Esophagus squamous epithelium (tissue), 5 donors: Measurements from ENCODE around the gene SAMD7. TPM values are rescaled to one million over a fixed set of nuclear protein-coding genes. Genes with fewer than 3 reads are reported as not detected.

ENCODE experiments used
- DNase-seq: peaks from one replicate; lab custom pipeline; 2025; lab: John Stamatoyannopoulos, UW
- H3K27ac ChIP-seq, 4 donors: fragments of 200-600 bp; sonication (generic); one replicate each; pipeline ENCODE4 v1.5.1; 2016 to 2019; ENCODE audit warnings: mild to moderate bottlenecking in 1 of 4
- H3K27me3 ChIP-seq, 4 donors: fragments of 200-600 bp; sonication (generic); 1 replicate in 3 of 4; 2 replicates in 1 of 4; pipeline versions ENCODE4 v1.5.1 to v1.6.0; 2017 to 2021; ENCODE audit warnings: antibody characterized with exemption in 1 of 4
- H3K36me3 ChIP-seq, 3 donors: fragments of 200-600 bp; sonication (generic); one replicate each; pipeline ENCODE4 v1.5.1; 2016 to 2019
- H3K4me1 ChIP-seq, 3 donors: fragments of 200-600 bp; sonication (generic); one replicate each; pipeline ENCODE4 v1.5.1; 2017 to 2019
- H3K4me3 ChIP-seq, 4 donors: fragments of 200-600 bp; sonication (generic); 1 replicate in 3 of 4; 2 replicates in 1 of 4; pipeline ENCODE4 v1.5.1; 2016 to 2019; ENCODE audit warnings: mild to moderate bottlenecking in 2 of 4, moderate library complexity in 1 of 4
- H3K9me3 ChIP-seq, 3 donors: fragments of 200-600 bp; sonication (generic); one replicate each; pipeline ENCODE4 v1.5.1; 2016 to 2019
- POLR2A ChIP-seq, 4 donors: fragments of 450-650 bp; IDR thresholded peaks; one replicate each; pipeline ENCODE4 v1.6.1; 2017; ENCODE audit warnings: antibody characterized with exemption in 4 of 4, mild to moderate bottlenecking in 4 of 4, moderate library complexity in 3 of 4
- WGBS, 2 donors: methylation state at CpG; one replicate each; pipeline ENCODE4 v1.1.5; 2018; 5-methylcytosine and 5-hydroxymethylcytosine counted together
- intact Hi-C: fragments of 100-400 bp; cut with DNase I; formaldehyde crosslinking; loops from one replicate; pipeline ENCODE4 v1.15.0; 2022
- total RNA-seq, 4 donors: library from RNA; depleted of rRNA; stranded (reverse); fragments of >200 nt; gene quantifications; one replicate each; pipeline ENCODE4 v1.1.0, GENCODE V29; 2016
- TF ChIP-seq, protein P1 (sequence below), 6 experiments: fragments of 450-650 bp in 4 of 6; fragments of 200-600 bp in 2 of 6; sonication (generic) in 2 of 6; IDR thresholded peaks; one replicate each; pipeline ENCODE4 v1.5.1; 2016 to 2019; ENCODE audit warnings: antibody characterized with exemption in 6 of 6, mild to moderate bottlenecking in 4 of 6, moderate library complexity in 4 of 6
- donor health status: DM: yes; HTN: yes; CAD: no.

Gene SAMD7
- total RNA-seq, 4 donors from 2014 or later = not detected

DNA sequence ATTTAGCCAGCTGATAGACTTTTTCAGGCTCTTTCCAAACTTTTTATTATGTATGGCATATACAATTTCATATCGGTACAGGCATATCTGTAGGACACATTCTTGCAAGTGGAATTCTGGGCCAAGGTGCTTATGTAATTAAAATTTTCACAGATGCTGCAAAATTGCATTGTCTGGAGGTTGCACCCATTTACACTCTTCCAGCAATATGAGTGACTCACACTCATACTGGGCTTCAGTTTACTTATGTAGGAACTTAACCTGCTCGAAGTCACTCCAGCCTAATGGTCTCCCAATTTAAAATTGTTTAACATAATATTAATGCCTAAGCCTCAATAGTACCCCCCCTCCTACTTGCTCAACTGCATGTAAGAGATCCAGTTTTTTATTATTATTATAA is 44.0 kb downstream of the SAMD7 start:
- no peaks in the 10 kb centered on the region for H3K36me3 ChIP-seq
- DNase-seq = no peak
- H3K9me3 ChIP-seq = no peaks in the 10 kb centered on the region
- peaks cover 0 to 14% (median 0%) of the 10 kb centered on the region in 4 donors for H3K27me3 ChIP-seq
- H3K4me3 ChIP-seq = no peak overlapping the region
- H3K27ac ChIP-seq = no peak overlapping the region
- intact Hi-C loops = no loop called here
- no peak for TF ChIP-seq POLR2A (IDR thresholded peaks at IDR 0.05)
- TF ChIP-seq, protein P1, sequence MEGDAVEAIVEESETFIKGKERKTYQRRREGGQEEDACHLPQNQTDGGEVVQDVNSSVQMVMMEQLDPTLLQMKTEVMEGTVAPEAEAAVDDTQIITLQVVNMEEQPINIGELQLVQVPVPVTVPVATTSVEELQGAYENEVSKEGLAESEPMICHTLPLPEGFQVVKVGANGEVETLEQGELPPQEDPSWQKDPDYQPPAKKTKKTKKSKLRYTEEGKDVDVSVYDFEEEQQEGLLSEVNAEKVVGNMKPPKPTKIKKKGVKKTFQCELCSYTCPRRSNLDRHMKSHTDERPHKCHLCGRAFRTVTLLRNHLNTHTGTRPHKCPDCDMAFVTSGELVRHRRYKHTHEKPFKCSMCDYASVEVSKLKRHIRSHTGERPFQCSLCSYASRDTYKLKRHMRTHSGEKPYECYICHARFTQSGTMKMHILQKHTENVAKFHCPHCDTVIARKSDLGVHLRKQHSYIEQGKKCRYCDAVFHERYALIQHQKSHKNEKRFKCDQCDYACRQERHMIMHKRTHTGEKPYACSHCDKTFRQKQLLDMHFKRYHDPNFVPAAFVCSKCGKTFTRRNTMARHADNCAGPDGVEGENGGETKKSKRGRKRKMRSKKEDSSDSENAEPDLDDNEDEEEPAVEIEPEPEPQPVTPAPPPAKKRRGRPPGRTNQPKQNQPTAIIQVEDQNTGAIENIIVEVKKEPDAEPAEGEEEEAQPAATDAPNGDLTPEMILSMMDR (IDR thresholded peaks at IDR 0.05) = no peak
- no peaks in the 10 kb centered on the region for H3K4me1 ChIP-seq
- 70 to 76% methylated on average over 2 of the region's 2 CpGs for WGBS, 2 donors

DNA sequence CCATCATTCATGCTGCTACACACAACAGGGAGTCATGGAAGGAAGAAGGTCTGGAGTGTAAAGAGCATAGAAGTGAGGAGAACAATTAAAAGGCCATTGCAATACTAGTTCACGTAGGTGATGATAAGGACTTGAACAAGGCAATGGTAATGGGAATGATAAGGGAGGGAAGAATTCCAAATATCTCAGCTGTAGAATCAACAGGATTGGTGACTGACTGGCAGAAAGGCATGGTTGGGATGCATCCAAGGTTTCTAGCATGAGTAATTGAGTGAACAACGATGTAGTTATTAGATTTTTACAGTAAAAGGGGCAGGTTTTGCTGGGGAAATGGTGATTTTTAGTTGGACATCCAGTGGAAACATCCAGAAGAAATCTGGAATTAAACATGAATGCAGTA is 52.8 kb downstream of the SAMD7 start:
- Histone ChIP-seq H3K27ac (no peak overlapping the region), H3K27me3 (peaks cover 0 to 12% (median 0%) of the 10 kb centered on the region in 4 donors), H3K4me3 (no peak overlapping the region), H3K4me1 (peaks cover 4 to 25% (median 6%) of the 10 kb centered on the region in 3 donors), H3K9me3 (no peaks in the 10 kb centered on the region), H3K36me3 (no peaks in the 10 kb centered on the region)
- DNase-seq = no peak
- 44 to 80% methylated on average over 2 of the region's 2 CpGs for WGBS, 2 donors
- intact Hi-C loops = no loop called here
- TF ChIP-seq POLR2A (IDR thresholded peaks at IDR 0.05) = no peak
- TF ChIP-seq, protein P1 (IDR thresholded peaks at IDR 0.05) = no peak

DNA sequence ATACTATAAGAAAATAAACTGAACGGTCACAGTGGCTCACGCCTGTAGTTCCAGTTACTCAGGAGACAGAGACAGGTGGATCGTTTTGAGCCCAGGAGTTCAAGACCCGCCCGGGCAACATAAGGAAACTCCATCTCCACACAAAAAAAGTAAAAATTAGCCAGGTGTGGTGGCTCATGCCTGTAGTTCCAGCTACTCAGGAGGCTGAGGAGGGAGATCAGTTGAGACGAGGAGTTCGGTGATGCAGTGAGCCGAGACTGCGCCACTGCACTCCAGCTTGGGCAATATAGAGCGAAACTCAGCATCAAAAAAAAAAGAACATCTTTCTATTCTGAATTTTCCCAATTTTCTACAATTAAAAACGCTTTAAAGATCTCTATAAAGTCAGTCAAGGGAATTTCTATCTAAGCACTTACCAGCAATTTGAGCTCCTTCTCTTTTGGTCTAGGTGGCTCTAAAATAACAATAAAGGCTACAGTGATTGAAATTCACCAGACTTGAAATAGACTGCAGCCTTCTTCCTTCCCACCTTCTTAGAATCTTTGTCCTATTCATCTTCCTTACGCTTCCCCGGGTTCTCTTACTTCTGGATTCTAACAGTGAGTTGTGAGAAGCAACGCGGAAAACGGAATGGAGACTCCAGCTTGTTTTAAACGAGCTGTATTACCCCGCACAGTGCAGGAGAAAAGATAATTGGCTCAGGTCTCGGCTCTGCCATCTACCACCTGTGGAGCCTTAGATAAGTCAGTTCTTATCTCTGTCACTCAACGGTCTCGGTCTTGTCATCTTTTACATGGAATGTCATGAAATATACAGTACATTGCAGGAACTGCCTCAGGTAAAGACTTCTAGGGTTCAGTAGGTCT is 54.4 kb downstream of the SAMD7 start:
- Histone ChIP-seq H3K4me3 (peak overlapping the region; percentile 77 to 98 (median 88)), H3K9me3 (no peaks in the 10 kb centered on the region), H3K36me3 (peaks cover 0 to 6% (median 0%) of the 10 kb centered on the region in 3 donors), H3K4me1 (peaks cover 4 to 39% (median 6%) of the 10 kb centered on the region in 3 donors), H3K27me3 (peaks cover 0 to 7% (median 0%) of the 10 kb centered on the region in 4 donors), H3K27ac (peak overlapping the region; percentile 91 to 97 (median 96))
- DNase-seq = no peak
- no peak for TF ChIP-seq POLR2A (IDR thresholded peaks at IDR 0.05)
- TF ChIP-seq, protein P1 (IDR thresholded peaks at IDR 0.05) = no peak
- intact Hi-C loops = no loop called here
- WGBS, 2 donors = 50 to 61% methylated on average over 20 to 21 of the region's 21 CpGs

DNA sequence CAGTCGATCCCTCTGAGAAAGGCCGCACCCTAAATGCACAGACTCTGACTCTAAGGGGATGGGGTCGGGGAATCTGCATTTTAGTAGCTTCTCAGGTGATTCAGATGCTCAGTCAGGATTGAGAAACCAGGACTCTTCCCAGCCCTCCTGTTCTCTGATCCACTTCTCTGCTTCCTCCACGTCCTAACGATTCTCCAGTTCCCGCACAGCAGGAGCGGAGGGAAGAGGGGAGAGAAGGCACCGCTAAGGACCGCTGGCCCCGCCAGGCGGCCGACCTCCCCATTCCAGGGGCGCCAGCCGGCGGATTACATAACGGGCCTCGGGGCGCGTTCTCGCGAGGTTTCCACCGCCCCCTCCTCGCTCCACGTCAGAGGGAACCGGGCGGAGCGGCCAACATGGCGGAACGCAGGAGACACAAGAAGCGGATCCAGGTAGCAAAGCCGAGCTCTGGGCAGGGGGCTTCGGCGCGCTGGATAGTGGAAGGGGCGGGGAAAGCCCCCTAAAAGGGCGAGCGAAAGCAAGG is 55.1 kb downstream of the SAMD7 start, which contains the start of gene SEC62:
Gene SEC62 (plus strand): TSS at position 380 of the 523 bp plus-strand sequence. CDS start 16 bp downstream, at position 396.
- intact Hi-C loops = no loop called here
- no peaks in the 10 kb centered on the region for H3K9me3 ChIP-seq
- peak within 1 kb of the TSS; percentile 77 to 98 (median 88) for H3K4me3 ChIP-seq

More for the DNA sequence above, 55.1 kb downstream of the SAMD7 start, which contains the start of gene SEC62:
- H3K27me3 ChIP-seq = no peaks in the 10 kb centered on the region
- H3K4me1 ChIP-seq = peaks cover 4 to 39% (median 6%) of the 10 kb centered on the region in 3 donors
- peaks cover 0 to 6% (median 0%) of the 10 kb centered on the region in 3 donors for H3K36me3 ChIP-seq
- TF ChIP-seq POLR2A (IDR thresholded peaks at IDR 0.05) = peak in 3 of 4 donors; percentile 58 to 84 (median 62)
- TF ChIP-seq, protein P1 (IDR thresholded peaks at IDR 0.05) = peak in 4 of 6 experiments; percentile 28 to 43 (median 36)
- DNase-seq = peak; percentile 48
- peak within 1 kb of the TSS; percentile 91 to 97 (median 96) for H3K27ac ChIP-seq
- 4 to 5% methylated on average over 3 to 6 of the region's 37 CpGs for WGBS, 2 donors
